ENCODE data around the gene PPFIBP2. TPM values are rescaled to one million over a fixed set of nuclear protein-coding genes. Genes with fewer than 3 reads are reported as not detected.

PPFIBP2 gene
- total RNA-seq, 1 donor from 2014 or later = 74.1 TPM

DNA sequence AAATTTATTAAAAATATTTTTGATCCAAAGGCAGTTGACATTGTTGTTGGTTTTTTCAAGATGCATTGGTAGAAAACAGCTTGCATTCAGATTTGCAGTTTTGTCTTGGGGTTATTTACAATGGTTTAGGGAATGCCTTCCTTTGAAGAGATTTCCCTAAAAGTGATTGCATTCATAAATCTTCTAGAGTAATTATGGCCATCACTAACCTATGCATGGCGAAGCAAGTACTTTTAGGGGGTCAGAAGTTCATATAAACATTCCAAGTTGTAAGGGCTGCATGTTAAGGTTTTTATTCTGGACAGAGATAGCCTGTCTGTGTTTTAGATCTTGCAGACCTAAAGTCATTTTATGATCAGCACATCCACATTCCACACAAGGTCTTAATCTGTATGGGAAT is 53.5 kb downstream of the PPFIBP2 start:
- Mint-ChIP-seq H3K9me3 (ENCODE audit: unreplicated experiment) (no peaks in the 10 kb centered on the region), H3K36me3 (ENCODE audit: unreplicated experiment) (peaks cover 2% of the 10 kb centered on the region), H3K27ac (ENCODE audit: unreplicated experiment) (no peak overlapping the region), H3K27me3 (ENCODE audit: unreplicated experiment) (no peaks in the 10 kb centered on the region), H3K4me1 (ENCODE audit: unreplicated experiment) (peaks cover 19% of the 10 kb centered on the region), H3K4me3 (ENCODE audit: unreplicated experiment) (no peak overlapping the region)
- TF ChIP-seq, protein P1, sequence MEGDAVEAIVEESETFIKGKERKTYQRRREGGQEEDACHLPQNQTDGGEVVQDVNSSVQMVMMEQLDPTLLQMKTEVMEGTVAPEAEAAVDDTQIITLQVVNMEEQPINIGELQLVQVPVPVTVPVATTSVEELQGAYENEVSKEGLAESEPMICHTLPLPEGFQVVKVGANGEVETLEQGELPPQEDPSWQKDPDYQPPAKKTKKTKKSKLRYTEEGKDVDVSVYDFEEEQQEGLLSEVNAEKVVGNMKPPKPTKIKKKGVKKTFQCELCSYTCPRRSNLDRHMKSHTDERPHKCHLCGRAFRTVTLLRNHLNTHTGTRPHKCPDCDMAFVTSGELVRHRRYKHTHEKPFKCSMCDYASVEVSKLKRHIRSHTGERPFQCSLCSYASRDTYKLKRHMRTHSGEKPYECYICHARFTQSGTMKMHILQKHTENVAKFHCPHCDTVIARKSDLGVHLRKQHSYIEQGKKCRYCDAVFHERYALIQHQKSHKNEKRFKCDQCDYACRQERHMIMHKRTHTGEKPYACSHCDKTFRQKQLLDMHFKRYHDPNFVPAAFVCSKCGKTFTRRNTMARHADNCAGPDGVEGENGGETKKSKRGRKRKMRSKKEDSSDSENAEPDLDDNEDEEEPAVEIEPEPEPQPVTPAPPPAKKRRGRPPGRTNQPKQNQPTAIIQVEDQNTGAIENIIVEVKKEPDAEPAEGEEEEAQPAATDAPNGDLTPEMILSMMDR (IDR thresholded peaks at IDR 0.05) = no peak
- no peak for DNase-seq (ENCODE audit: extremely low spot score, unreplicated experiment)

DNA sequence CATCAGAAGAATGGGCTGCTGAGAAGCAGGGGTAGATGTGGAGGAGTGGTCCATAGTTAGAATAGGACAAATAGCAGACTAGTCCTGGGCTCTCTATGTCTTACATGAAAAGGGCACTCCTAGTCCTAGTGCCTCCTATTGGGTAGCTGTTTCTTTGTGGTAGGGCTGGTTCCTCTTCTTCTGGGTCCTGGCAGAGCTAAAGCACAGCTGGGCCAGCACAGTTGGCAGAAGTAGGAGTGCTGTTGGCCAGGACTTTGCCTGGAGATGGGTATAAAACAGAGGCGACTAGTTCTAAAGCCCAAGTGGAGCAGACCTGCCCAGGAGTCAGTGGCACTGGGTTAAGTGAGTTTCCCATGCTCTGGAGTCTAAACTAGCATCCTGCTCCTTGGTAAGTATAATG is 55.2 kb downstream of the PPFIBP2 start:
- peaks cover 26% of the 10 kb centered on the region for H3K4me1 Mint-ChIP-seq (ENCODE audit: unreplicated experiment)
- H3K36me3 Mint-ChIP-seq (ENCODE audit: unreplicated experiment) = peaks cover 2% of the 10 kb centered on the region
- no peak for DNase-seq (ENCODE audit: extremely low spot score, unreplicated experiment)
- H3K27me3 Mint-ChIP-seq (ENCODE audit: unreplicated experiment) = no peaks in the 10 kb centered on the region
- no peak overlapping the region for H3K4me3 Mint-ChIP-seq (ENCODE audit: unreplicated experiment)
- H3K9me3 Mint-ChIP-seq (ENCODE audit: unreplicated experiment) = no peaks in the 10 kb centered on the region
- TF ChIP-seq, protein P1 (IDR thresholded peaks at IDR 0.05) = no peak
- no peak overlapping the region for H3K27ac Mint-ChIP-seq (ENCODE audit: unreplicated experiment)

DNA sequence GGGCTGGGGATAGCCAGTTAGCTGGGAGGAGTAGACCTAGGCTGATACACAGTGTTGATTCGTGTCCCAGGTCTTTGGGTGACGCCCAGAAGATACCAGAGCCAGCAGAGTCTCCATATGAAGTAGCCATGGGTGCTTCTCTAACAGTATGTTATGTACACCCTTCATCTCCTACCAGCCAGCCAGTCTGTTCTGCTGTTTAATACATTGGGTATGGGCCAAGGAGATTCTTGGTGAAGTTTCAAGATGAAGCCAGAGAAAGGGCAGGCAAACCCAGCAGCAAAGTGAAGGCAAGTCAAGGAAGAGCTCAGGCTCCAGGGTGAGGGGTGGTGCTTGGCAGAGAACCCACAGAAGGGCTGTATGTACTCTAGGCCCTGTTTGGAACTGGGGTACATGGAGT is 56.4 kb downstream of the PPFIBP2 start:
- peaks cover 2% of the 10 kb centered on the region for H3K36me3 Mint-ChIP-seq (ENCODE audit: unreplicated experiment)
- no peaks in the 10 kb centered on the region for H3K27me3 Mint-ChIP-seq (ENCODE audit: unreplicated experiment)
- DNase-seq (ENCODE audit: extremely low spot score, unreplicated experiment) = no peak
- no peak overlapping the region for H3K4me3 Mint-ChIP-seq (ENCODE audit: unreplicated experiment)
- no peak overlapping the region for H3K27ac Mint-ChIP-seq (ENCODE audit: unreplicated experiment)
- H3K4me1 Mint-ChIP-seq (ENCODE audit: unreplicated experiment) = peaks cover 36% of the 10 kb centered on the region
- TF ChIP-seq, protein P1 (IDR thresholded peaks at IDR 0.05) = no peak
- H3K9me3 Mint-ChIP-seq (ENCODE audit: unreplicated experiment) = no peaks in the 10 kb centered on the region

DNA sequence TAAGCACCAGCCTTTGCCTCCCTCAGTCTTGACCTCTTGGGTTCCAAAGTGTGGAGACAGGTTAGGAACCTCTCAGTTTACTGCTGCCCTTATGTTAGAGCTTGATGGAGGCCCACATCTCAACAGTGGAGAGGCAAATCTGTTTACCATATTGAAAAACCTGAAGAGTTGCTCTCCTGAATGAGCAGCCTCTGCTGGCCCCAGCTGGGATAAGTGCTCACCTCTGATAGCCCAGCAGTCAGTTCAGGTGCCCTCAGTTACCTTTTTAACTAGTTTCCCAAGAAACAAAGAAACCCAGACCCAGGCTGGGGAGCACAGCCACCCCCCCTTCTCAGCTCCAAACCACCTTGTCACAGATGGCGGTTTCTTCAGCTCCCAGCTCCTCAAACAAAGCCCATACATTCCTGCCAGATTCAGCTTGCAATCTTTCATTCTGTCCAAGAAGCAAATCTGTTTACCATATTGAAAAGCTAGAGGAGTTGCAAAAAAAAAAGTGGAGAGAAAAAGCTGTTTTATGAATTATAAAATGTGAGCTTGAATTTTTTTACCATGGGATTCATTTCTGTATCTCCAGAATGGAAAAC is 57.2 kb downstream of the PPFIBP2 start:
- Mint-ChIP-seq H3K4me3 (ENCODE audit: unreplicated experiment) (no peak overlapping the region), H3K27me3 (ENCODE audit: unreplicated experiment) (no peaks in the 10 kb centered on the region), H3K36me3 (ENCODE audit: unreplicated experiment) (peaks cover 2% of the 10 kb centered on the region), H3K4me1 (ENCODE audit: unreplicated experiment) (peaks cover 44% of the 10 kb centered on the region), H3K27ac (ENCODE audit: unreplicated experiment) (no peak overlapping the region), H3K9me3 (ENCODE audit: unreplicated experiment) (no peaks in the 10 kb centered on the region)
- TF ChIP-seq, protein P1 (IDR thresholded peaks at IDR 0.05) = no peak
- no peak for DNase-seq (ENCODE audit: extremely low spot score, unreplicated experiment)

DNA sequence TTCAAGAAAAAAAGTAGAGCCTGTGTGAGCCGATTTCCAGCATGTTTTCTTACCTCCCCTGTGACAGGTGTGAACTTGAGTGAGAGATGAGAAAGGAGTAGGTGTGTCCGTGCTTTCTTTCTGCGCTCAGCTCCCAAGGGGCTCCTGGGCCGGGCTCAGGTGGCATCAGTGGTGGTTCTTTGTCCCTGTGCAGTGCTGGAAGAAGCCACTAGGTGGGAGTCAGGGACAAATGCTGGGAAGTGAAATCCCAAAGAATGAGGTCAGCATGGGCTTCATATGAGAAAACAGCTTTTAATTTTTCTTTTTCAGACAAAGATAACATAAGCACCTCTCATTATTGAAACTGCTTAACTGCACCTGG is 57.8 kb downstream of the PPFIBP2 start:
- TF ChIP-seq, protein P1 (IDR thresholded peaks at IDR 0.05) = peak; percentile 96
- peaks cover 50% of the 10 kb centered on the region for H3K4me1 Mint-ChIP-seq (ENCODE audit: unreplicated experiment)
- no peak overlapping the region for H3K4me3 Mint-ChIP-seq (ENCODE audit: unreplicated experiment)
- DNase-seq (ENCODE audit: extremely low spot score, unreplicated experiment) = peak; percentile 88
- H3K9me3 Mint-ChIP-seq (ENCODE audit: unreplicated experiment) = no peaks in the 10 kb centered on the region
- H3K36me3 Mint-ChIP-seq (ENCODE audit: unreplicated experiment) = peaks cover 2% of the 10 kb centered on the region
- H3K27me3 Mint-ChIP-seq (ENCODE audit: unreplicated experiment) = no peaks in the 10 kb centered on the region
- peak overlapping the region; percentile 79 for H3K27ac Mint-ChIP-seq (ENCODE audit: unreplicated experiment)

Measured in osteocyte (in vitro differentiated cells).